SK-N-SH treated with all-trans-retinoic acid at 6 μM for 48 hours (cell line): ENCODE measurements around the gene DHRS4L2.
"Not testable (repeated sequence)": the region's sequence is repeated elsewhere in the genome, so short reads cannot be mapped to it uniquely, and the experiment has no call there.

Experiments used
- ATAC-seq: fragments of 200-7000 bp; cut with Tn5 transposase; 3 replicates; pipeline ENCODE4 v1.9.1; 2020; ENCODE audit warnings: mild to moderate bottlenecking, moderate library complexity
- BACH2 ChIP-seq: fragments of 250-450 bp; sonication (Bioruptor Pico); IDR thresholded peaks from 2 replicates; pipeline ENCODE4 v1.9.0; 2021; ENCODE audit warnings: mild to moderate bottlenecking, borderline replicate concordance
- CSRNP3 ChIP-seq: fragments of 250-450 bp; sonication (Bioruptor Pico); IDR thresholded peaks from 2 replicates; pipeline ENCODE4 v1.5.1; 2021; ENCODE audit warnings: mild to moderate bottlenecking, moderate library complexity
- GLIS3 ChIP-seq: fragments of 250-450 bp; sonication (Bioruptor Pico); IDR thresholded peaks from 2 replicates; pipeline ENCODE4 v1.5.0; 2020; ENCODE audit warnings: mild to moderate bottlenecking, moderate library complexity
- ISL1 ChIP-seq: fragments of 250-450 bp; sonication (Bioruptor Pico); IDR thresholded peaks from 2 replicates; pipeline ENCODE4 v2.1.2; 2022; ENCODE audit warnings: mild to moderate bottlenecking, moderate library complexity
- OSR1 ChIP-seq: fragments of 250-450 bp; sonication (Bioruptor Pico); IDR thresholded peaks from 2 replicates; pipeline ENCODE4 v1.8.0; 2022; ENCODE audit warnings: moderate library complexity, mild to moderate bottlenecking, inconsistent platforms
- PATZ1 ChIP-seq: fragments of 250-450 bp; sonication (Bioruptor Pico); IDR thresholded peaks from 2 replicates; pipeline ENCODE4 v1.8.0; 2020; ENCODE audit warnings: mild to moderate bottlenecking, moderate library complexity, borderline replicate concordance
- POU6F1 ChIP-seq: fragments of 250-450 bp; sonication (Bioruptor Pico); IDR thresholded peaks from 2 replicates; pipeline ENCODE4 v1.8.0; 2021; ENCODE audit warnings: low read depth, mild to moderate bottlenecking, moderate library complexity, borderline replicate concordance
- PPARA ChIP-seq: fragments of 250-450 bp; sonication (Bioruptor Pico); IDR thresholded peaks from 2 replicates; pipeline ENCODE4 v1.5.0; 2020; ENCODE audit warnings: mild to moderate bottlenecking, borderline replicate concordance
- SNAI2 ChIP-seq: fragments of 250-450 bp; sonication (Bioruptor Pico); IDR thresholded peaks from 2 replicates; pipeline ENCODE4 v1.5.0; 2020; ENCODE audit warnings: mild to moderate bottlenecking, moderate library complexity
- TCF4 ChIP-seq: fragments of 250-450 bp; sonication (Bioruptor Pico); IDR thresholded peaks from 2 replicates; pipeline ENCODE4 v1.8.0; 2021; ENCODE audit warnings: mild to moderate bottlenecking, moderate library complexity, borderline replicate concordance
- TSHZ2 ChIP-seq: fragments of 250-450 bp; sonication (Bioruptor Pico); IDR thresholded peaks from 2 replicates; pipeline ENCODE4 v1.5.0; 2020; ENCODE audit warnings: mild to moderate bottlenecking, moderate library complexity
- ZC3H10 ChIP-seq: fragments of 250-450 bp; sonication (Bioruptor Pico); IDR thresholded peaks from 2 replicates; pipeline ENCODE4 v1.5.1; 2021; ENCODE audit warnings: mild to moderate bottlenecking, moderate library complexity
- ZFP3 ChIP-seq: fragments of 250-450 bp; sonication (Bioruptor Pico); IDR thresholded peaks from 2 replicates; pipeline ENCODE4 v1.5.0; 2020; ENCODE audit warnings: mild to moderate bottlenecking, moderate library complexity
- ZFP30 ChIP-seq: fragments of 450-650 bp; formaldehyde crosslinking; IDR thresholded peaks from 2 replicates; pipeline ENCODE4 v1.5.0; 2022; ENCODE audit warnings: mild to moderate bottlenecking, moderate library complexity
- ZNF70 ChIP-seq: fragments of 450-650 bp; formaldehyde crosslinking; IDR thresholded peaks from 2 replicates; pipeline ENCODE4 v1.5.0; 2020; ENCODE audit warnings: mild to moderate bottlenecking, moderate library complexity

The DHRS4L2 gene

GRCh38 chr14:24011051-24011450 lies 22.3 kb downstream of the DHRS4L2 start:
- TF ChIP-seq TCF4 (CRISPR knock-in tag) (no peak), BACH2 (CRISPR knock-in tag) (no peak), CSRNP3 (no peak), GLIS3 (CRISPR knock-in tag) (no peak), PATZ1 (no peak)
- ATAC-seq: no peak

- not testable (repeated sequence) for ATAC-seq
These were observed 24.1 kb downstream of the DHRS4L2 start for GRCh38 chr14:24012726-24013273.

GRCh38 chr14:24013654-24014514 lies 25.2 kb downstream of the DHRS4L2 start:
- ATAC-seq: peak; percentile 88
- no peak for TF ChIP-seq ZFP30 (CRISPR knock-in tag)
- no peak for TF ChIP-seq TCF4 (CRISPR knock-in tag)

GRCh38 chr14:24015745-24016144 lies 27.0 kb downstream of the DHRS4L2 start:
- ATAC-seq: not testable (repeated sequence)

- not testable (repeated sequence) for ATAC-seq
These were observed 30.2 kb downstream of the DHRS4L2 start for GRCh38 chr14:24018978-24019377.

GRCh38 chr14:24019944-24020343 lies 31.2 kb downstream of the DHRS4L2 start:
- ATAC-seq: peak; percentile 70; the same call in 2 of the 3 replicates

- ATAC-seq: not testable (repeated sequence)
These were observed 31.8 kb downstream of the DHRS4L2 start for GRCh38 chr14:24020520-24020919.

GRCh38 chr14:24024939-24025418 lies 36.2 kb downstream of the DHRS4L2 start:
- ATAC-seq: not testable (repeated sequence)

GRCh38 chr14:24029687-24030086 lies 41.0 kb downstream of the DHRS4L2 start:
- ATAC-seq: not testable (repeated sequence)

GRCh38 chr14:24031331-24031730 lies 42.6 kb downstream of the DHRS4L2 start:
- not testable (repeated sequence) for ATAC-seq

GRCh38 chr14:24032727-24033418 lies 44.1 kb downstream of the DHRS4L2 start:
- no peak for ATAC-seq
- TF ChIP-seq OSR1 (CRISPR knock-in tag): no peak
- no peak for TF ChIP-seq ZFP3 (CRISPR knock-in tag)
- TF ChIP-seq PPARA (CRISPR knock-in tag): no peak
- TF ChIP-seq TSHZ2 (CRISPR knock-in tag): no peak
- no peak for TF ChIP-seq POU6F1 (CRISPR knock-in tag)
- TF ChIP-seq ZC3H10 (CRISPR knock-in tag): no peak
- no peak for TF ChIP-seq SNAI2 (CRISPR knock-in tag)
- TF ChIP-seq ISL1 (CRISPR knock-in tag): no peak
- TF ChIP-seq ZNF70 (CRISPR knock-in tag): no peak
